ENCODE measurements around the gene IGFBP4. TPM values are rescaled to one million over a fixed set of nuclear protein-coding genes. Genes with fewer than 3 reads are reported as not detected.
A peak's percentile ranks its signal among the peaks of the same experiment; 100 is the strongest.

Gene IGFBP4
- total and polyA plus RNA-seq, 7 donors, result 44.2 to 106 (median 65.1) TPM

DNA sequence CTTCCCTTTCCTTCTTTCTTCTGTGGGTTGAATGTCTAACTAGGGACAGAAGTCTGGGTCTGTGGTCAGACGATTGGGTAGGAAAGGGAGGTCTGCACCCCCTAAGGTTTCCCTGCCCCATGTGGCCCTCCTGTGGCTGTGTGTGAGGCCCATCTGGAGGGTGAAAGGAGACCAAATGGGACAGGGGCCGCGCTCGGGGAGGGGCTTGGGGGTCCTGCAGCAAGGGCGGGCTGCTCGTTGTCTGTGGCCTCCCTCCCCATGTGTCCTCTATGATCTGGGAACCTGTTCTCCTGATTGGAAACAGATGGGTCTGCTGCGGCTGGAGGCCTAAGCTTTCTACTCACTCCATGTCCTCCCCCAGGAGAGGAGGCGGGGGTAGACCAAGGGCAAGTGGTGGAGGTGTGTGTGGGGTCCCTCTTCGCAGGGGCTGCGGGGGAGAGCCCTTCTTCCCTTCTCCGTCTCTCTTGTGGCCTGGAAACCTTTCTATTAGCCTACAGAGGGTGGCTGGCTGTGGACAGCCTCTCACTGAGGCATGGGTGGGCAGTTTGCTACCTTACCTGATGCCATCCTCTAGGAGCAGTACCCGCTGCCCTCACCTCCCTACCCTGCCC, 18.6 kb downstream of the IGFBP4 start:
- Histone ChIP-seq H3K4me1 (no peaks in the 10 kb centered on the region), H3K27me3 (ENCODE audit: insufficient read depth in 3 of 3, low read length in 2 of 3) (peaks cover 0 to 5% (median 0%) of the 10 kb centered on the region in 3 donors), H3K9me3 (no peaks in the 10 kb centered on the region), H3K4me3 (no peak overlapping the region), H3K27ac (no peak overlapping the region), H3K36me3 (ENCODE audit: insufficient read depth in 1 of 2, low read depth in 1 of 2) (peaks cover 0 to 1% of the 10 kb centered on the region in 2 donors)
- WGBS, 3 donors, result 63 to 68% (median 67%) methylated on average over 9 to 12 of the region's 12 CpGs
- ATAC-seq (peak in 1 of 4 donors; percentile 10), DNase-seq (no peak)
- intact Hi-C loops (cut with DNase I), result no loop called here
- TF ChIP-seq, protein P1, sequence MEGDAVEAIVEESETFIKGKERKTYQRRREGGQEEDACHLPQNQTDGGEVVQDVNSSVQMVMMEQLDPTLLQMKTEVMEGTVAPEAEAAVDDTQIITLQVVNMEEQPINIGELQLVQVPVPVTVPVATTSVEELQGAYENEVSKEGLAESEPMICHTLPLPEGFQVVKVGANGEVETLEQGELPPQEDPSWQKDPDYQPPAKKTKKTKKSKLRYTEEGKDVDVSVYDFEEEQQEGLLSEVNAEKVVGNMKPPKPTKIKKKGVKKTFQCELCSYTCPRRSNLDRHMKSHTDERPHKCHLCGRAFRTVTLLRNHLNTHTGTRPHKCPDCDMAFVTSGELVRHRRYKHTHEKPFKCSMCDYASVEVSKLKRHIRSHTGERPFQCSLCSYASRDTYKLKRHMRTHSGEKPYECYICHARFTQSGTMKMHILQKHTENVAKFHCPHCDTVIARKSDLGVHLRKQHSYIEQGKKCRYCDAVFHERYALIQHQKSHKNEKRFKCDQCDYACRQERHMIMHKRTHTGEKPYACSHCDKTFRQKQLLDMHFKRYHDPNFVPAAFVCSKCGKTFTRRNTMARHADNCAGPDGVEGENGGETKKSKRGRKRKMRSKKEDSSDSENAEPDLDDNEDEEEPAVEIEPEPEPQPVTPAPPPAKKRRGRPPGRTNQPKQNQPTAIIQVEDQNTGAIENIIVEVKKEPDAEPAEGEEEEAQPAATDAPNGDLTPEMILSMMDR (IDR thresholded peaks at IDR 0.05), result no peak

DNA sequence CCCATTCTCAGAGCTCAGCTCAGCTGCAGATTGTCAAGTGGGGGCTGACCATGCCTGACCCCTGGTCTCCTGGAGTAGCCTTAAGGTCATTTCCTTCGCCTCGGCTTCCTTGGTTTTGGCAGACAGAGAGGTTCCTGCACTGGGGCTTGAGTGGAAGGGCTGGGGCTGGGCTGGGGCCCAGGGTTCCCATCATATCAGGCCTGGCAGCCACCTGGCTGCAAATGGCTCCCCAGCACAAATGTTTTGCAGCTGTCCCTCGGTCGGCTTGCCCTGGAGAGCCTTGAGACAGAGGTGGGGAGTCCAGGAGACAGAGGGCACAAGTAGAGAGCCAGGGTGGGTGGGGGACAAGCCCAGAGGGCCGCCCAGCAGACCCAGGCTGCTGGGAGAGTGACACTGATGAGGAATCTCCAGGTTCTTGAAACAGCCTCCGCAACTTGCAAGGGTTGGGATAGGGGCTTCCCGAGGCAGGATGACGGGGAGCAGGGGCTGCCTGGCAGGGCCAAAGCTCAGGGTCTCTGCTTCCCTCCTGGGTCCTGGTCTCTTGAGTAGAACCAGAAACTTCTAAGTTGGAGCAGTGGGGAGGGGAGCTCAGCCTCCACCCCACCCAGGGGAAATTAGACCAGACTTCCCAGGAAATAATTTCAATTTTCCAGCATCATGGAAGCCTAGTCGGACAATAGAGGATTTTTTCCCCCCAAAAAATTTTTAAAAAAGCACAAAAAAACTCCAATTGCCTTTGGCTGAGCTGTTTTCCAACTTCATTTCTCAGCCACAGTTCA, 19.3 kb downstream of the IGFBP4 start:
- ATAC-seq (peak in 2 of 4 donors; percentile 17 to 29), DNase-seq (no peak)
- H3K9me3 ChIP-seq, result no peaks in the 10 kb centered on the region
- H3K4me1 ChIP-seq, result no peaks in the 10 kb centered on the region
- 52 to 60% (median 57%) methylated on average over 8 to 9 of the region's 9 CpGs for WGBS, 3 donors
- no peaks in the 10 kb centered on the region for H3K36me3 ChIP-seq (ENCODE audit: insufficient read depth in 1 of 2, low read depth in 1 of 2)
- intact Hi-C loops (cut with DNase I), result no loop called here
- no peak overlapping the region for H3K27ac ChIP-seq
- H3K27me3 ChIP-seq (ENCODE audit: insufficient read depth in 3 of 3, low read length in 2 of 3), result no peaks in the 10 kb centered on the region
- TF ChIP-seq, protein P1 (IDR thresholded peaks at IDR 0.05), result no peak
- no peak overlapping the region for H3K4me3 ChIP-seq

DNA sequence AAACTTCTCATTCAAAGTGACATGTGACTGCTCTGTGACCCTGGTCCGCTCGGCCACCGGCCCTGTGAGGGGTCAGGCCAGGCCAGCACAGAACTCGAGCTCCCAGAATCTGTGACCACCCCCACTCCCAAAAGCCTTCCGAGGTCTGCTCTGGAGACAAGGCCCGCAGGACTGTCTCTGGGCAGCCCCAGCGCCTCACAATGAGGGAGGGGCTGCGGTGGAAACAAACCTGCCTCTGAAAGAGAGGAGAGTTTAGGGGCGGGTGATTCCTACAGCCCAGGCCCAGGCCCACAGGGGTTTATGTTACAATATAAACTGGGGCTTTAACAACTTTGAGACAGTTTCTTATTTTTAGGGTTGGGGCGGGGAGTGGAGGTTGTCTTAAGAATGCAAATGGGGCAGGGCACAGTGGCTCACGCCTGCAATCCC, 19.9 kb downstream of the IGFBP4 start:
- peak in 1 of 4 donors; percentile 29 for ATAC-seq
- no peaks in the 10 kb centered on the region for H3K4me1 ChIP-seq
- WGBS, 3 donors, result 51 to 59% (median 56%) methylated on average over 11 of the region's 11 CpGs
- H3K27ac ChIP-seq, result no peak overlapping the region
- H3K4me3 ChIP-seq, result no peak overlapping the region
- H3K27me3 ChIP-seq (ENCODE audit: insufficient read depth in 3 of 3, low read length in 2 of 3), result no peaks in the 10 kb centered on the region
- intact Hi-C loops (cut with DNase I), result no loop called here
- H3K36me3 ChIP-seq (ENCODE audit: insufficient read depth in 1 of 2, low read depth in 1 of 2), result no peaks in the 10 kb centered on the region
- no peak for DNase-seq
- TF ChIP-seq, protein P1 (IDR thresholded peaks at IDR 0.05), result no peak
- no peaks in the 10 kb centered on the region for H3K9me3 ChIP-seq

DNA sequence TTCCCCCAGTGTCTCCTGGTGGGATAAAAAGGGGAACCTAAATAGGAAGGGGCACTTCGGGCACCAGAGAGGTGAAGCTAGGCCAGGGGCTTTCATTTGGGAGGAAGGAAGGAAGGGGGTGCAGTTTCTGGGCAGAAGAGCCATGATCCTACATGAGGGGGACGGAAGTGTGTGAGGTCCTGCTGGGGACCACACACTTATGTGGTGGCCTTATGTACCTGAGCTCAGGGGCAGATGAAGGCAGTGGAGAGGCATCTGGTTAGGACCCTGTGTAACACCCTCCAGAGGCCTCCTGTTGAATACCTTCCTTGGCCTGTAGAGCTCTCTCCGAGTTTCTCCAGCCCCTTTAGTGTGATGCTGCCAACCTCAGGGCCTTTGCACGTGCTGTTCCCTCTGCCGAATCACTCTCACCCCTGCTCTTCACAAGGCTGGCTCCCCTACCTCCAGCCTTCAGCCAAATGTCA, 21.2 kb downstream of the IGFBP4 start:
- ATAC-seq, result no peak
- DNase-seq, result no peak
- intact Hi-C loops (cut with DNase I), result no loop called here
- TF ChIP-seq, protein P1 (IDR thresholded peaks at IDR 0.05), result no peak
- no peaks in the 10 kb centered on the region for H3K4me1 ChIP-seq
- H3K9me3 ChIP-seq, result no peaks in the 10 kb centered on the region
- H3K4me3 ChIP-seq, result no peak overlapping the region
- no peak overlapping the region for H3K27ac ChIP-seq
- WGBS, 3 donors, result 83 to 88% (median 86%) methylated on average over 5 of the region's 5 CpGs
- H3K36me3 ChIP-seq (ENCODE audit: insufficient read depth in 1 of 2, low read depth in 1 of 2), result no peaks in the 10 kb centered on the region
- no peaks in the 10 kb centered on the region for H3K27me3 ChIP-seq (ENCODE audit: insufficient read depth in 3 of 3, low read length in 2 of 3)

Measured in psoas muscle (tissue), 8 donors.